Stimulated activated CD4-positive, alpha-beta T cell treated with anti-CD3 and anti-CD28 coated beads, Interleukin-12 subunit alpha, Interleukin-12 subunit beta, amount 100 ng/mL, for 4 hours (primary cell): ENCODE results near the gene CCDC92.

Experiments
- DNase-seq: peaks from one replicate; pipeline ENCODE4 v3.0.0-alpha.2; 2020

CCDC92 gene

DNA sequence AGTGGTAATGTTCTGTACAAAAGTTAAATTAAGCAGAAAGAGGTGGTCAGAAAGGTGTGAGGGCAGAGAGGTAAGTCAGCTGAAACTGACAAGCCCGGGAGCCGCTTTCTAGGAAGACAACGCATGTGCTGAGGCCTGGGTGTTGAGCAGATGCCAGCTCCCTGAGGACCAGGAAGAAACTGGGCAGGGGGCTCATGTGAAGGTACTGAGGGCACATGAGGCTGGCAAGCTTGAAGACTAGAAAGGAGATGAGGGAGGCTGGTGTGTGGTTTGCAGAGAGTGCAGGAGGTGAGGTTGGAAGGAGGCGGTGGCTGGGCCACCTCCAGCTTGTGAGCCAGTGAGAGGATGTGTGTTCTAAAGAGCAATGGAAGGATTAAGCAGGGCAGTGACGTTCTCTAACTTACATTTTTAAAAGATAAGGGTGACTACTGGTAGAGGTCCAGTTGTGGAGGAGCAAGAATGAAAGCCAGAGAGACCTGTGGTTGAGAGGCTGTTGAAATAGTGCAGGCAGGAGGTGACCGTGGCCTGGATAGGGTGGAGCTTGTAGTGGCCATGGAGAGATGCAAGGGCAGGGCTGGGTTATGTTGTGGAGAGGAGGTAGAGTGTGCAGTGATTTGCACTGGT, 29.5 kb upstream of the CCDC92 start:
- DNase-seq, result no peak

DNA sequence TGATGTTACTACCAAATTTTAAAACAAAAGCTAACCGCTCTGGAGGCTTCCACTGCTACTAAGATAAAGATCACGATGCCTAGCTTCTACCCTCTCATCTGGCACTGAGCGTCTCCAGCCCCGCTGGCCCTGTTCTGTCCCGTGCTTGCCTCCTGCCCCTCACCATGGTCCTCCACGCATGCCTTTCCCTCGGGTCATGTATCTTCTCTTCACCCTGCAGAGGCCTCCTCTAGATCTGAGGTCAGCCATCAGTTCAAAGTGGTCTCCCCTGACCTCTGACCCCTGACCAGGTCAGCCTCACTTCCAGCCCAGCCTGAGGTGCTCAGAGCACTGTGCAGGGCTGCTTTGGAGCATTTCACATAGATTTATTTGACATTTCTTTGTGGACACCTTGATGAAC, 28.7 kb upstream of the CCDC92 start:
- no peak for DNase-seq

DNA sequence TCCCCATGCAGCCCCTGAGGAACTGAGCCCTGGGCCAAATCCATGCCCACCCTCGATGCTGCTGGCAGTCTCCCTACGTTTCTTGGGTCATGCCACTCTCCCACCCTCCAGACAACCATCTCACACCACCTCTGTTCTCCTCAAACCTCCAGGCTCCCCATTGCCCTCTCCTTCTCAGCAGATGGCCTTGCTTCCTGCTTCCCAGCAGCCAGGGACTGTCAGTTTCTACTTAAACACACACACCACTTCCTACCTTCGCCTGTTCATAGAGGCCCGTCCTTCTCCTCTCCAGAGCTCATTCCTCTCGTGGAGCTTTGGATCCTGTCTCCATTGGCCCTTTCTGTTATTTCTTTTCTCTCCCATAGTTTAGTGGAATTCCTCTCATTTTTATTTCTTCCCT, 27.5 kb upstream of the CCDC92 start:
- DNase-seq, result no peak

DNA sequence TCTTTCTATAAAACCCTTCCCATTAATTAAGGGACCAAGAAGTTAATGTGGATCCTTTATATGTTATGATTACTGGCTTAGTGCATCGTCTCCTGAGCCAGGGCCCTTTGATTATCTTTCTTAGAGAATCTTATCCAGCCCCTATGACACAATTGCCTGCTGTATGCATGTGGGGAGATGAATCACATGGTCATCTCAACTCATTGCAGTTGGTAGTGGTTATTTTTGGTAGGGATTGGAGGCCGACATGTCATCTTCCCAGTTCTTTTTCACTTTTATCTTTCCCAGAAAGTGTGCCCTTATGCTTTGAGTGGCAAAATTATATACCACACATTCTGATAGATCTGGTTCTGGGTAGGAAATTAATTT, 26.3 kb upstream of the CCDC92 start:
- DNase-seq, result no peak

DNA sequence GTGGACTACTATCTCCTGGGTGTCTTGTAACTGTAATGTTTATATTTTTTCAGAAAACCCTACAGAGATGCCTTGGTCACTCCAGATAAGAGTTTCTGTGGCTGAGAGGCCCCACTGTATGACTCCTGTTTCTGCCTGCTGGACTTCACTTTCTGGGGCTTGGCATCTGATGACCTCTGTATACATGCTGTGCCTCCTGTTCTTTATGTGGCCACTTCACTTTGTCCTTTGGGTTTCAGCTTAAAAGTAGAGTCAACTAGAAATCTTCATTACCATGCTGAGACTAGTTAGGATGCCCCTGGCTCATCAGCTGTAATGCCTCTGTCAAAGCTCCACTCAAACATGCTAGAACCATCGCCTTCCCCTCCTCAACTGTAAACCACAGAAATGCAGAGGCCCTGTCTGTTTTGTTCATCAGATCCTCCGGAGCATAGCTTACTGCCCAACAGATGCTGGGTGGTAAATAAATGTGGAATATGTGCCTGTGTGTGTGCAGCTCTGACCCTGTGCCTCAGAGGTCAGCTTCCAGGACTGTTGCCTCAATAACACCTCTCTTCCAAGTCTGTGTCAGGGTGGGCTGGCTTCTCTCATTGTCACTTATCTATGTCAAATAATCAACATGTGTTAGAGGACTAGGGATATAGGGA, 25.8 kb upstream of the CCDC92 start:
- DNase-seq, result no peak

DNA sequence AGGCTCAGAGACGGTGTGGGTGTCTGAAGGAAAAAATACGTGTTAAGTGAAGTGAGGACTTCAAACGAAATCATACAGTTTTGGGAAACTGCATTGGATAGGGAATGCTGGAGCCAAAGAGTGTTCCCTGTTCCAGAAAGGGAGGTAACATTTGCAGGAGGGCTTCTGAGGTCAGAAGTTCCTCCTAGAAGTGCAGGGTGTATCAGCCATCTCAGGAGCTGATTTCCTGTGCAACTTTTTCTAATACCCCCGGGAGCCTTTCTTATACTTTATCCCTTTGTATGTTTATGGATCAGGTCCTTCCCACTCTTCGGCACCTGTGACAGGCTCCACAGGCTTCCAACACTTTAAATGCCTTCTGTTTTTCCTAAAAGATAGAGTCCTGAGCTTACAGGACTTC, 25.3 kb upstream of the CCDC92 start:
- DNase-seq, result no peak

DNA sequence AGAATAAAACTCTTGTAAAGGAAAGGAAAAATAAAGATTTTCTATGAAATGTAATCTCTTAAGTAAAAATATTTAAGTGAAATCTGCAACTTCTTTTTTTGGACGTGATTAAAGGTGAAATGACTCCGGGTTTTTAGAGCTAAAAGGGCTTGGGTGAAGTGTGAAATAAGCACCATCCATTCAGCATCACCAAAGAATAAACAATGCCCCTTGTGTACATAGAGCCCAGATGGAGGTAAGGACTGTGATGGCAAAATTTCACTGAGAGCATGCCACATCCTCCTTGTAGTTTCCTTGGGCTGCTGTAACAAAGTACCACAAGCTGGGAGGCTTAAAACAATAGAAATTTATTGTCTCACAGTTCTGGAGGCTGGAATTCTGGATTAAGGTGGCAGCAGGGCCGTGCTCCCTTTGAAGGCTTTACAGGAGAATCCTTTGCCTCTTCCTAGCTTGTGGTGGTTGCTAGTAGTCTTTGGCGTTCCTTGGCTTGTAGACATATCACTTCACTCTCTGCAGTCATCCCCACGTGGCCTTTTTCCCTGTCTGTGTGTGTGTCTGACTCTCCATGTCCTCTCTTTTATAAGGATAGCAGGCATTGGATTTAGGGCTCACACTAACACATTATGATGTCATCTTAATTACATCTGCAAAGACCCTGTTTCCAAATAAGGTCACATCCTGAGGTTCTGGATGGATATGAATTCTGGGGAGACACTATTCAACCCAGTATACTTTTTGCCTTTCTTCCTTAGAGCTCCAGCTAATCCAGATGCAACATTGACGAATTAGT, 24.6 kb upstream of the CCDC92 start:
- no peak for DNase-seq

DNA sequence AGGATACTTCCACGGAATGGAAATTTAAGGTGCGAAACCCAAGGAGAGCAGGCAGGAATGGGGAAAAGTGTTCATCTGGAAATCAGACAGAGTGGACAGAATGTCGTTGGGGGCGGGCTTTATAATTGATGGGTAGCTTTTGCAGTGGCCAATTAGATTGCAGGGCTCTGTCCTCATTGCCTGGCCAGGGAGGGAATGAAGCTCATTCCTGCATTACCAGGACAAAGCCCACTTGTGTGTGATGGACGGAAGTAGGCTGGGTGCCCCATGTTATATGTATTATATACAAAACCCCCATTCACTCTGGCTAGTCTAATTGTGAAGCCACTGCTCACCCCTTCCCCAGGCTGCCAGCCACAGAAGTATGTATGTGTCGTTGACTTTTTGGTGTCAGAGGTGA, 23.9 kb upstream of the CCDC92 start:
- no peak for DNase-seq

DNA sequence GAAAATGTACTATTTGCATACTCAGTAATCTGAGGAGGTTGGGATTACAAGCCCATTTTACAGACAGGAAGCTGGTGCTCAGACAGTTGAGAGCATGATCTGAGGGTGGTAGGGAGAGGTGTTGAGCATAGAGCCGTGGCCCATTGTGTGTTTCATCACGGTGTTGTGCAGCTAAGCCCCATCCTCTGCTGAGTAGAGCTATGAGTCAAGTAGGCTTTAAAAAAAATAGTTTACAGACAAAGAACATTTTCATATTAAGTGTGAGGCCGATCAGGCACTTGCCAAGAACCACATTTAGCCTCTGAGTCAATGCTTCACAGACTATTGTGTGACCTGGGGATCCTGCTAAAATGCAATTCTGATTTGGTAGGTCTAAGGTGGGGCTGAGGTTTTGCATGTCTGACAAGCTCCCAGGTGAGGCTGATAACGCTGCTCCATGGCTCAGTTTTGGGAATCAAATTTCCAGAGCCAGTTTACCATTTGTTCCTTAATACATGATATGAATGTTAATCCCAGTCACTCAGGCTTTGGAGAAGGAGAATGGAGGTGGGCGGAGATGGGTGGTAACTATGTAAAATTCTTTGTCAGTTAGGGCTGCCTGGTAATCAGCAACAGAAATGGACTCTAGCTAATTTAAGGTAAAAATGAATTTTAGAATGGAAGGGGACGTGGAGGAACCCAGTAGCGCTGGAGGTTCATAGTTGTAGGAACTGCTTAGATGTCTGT, 22.6 kb upstream of the CCDC92 start:
- DNase-seq, result no peak

DNA sequence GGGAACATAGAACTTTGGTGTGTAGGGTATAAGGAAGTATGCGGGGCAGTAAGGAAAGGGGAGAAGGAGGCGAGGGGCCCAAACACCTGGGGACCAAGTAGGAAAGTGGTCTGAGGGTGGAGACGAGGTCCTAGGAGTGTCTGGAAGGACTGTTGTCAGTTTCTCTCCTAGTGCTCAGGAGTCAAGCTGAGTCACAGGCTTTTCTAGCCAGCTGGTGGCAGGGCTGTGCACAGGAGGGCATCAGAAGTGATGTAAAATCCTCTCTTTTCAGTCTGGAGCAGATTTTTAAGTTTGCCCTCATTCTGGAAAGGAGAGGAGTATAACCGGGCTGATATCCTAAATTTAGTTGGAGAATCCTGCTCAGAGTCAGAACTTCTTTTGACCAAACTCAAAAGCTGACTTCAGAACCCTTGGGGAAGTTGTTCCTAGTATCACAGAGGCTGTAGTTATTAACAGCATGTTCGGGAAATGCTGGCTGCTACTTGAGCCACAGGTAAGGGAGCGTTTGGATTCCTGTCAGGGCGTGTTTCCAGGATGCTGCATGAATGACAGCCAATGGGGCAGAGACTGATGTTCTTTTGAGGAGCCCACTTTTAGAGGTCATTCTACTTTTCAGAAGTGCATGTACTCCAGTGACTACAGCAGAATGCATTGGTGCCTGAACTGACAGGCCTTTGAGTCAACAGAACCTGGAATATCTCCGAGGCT, 19.6 kb upstream of the CCDC92 start:
- no peak for DNase-seq

DNA sequence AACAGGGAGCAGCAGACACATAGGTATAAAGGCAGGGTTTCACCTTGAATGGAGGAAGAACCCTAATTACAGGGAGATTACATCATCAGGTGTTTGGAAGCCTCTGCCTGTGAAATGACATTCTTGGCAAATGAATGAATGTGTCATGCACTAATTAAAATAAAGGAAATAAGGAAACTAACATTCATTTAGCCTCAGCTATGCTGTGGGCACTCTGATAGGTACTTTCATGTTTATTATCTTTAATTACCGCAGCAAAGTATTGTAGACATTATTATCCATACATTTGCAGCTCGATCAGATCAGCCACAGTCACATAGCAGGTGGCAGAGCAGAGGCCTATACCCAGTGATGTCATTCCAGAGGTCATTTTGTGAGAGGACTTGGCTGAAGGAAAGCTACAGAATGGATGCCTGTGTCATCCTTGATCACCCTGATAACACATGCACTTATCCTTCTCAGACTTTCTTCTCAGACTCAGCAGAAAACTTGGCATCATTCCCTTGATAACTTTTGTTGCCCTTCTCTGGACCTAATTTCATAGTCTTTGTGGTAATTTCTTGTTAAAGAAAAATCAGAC, 18.8 kb upstream of the CCDC92 start:
- DNase-seq, result no peak

DNA sequence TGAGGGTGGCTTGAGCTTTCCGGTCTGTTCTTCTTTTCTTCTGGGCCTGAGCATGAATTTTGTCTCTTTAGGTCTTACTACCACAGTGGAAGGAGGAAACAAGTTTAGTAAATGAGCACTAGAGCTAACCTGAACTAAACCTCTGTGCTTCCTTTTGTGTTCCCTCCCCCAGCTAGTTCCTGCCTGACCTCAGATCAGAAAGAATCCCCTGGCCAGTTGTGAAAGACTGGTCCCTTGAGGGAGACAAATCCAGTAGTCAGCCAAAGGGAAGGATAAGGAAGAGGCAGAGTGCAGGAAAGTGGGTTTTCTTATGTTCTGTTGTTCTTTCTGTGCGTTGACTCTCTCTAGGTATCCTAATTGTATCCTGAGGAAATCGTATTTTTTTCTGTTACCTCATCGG, 17.9 kb upstream of the CCDC92 start:
- DNase-seq, result no peak

DNA sequence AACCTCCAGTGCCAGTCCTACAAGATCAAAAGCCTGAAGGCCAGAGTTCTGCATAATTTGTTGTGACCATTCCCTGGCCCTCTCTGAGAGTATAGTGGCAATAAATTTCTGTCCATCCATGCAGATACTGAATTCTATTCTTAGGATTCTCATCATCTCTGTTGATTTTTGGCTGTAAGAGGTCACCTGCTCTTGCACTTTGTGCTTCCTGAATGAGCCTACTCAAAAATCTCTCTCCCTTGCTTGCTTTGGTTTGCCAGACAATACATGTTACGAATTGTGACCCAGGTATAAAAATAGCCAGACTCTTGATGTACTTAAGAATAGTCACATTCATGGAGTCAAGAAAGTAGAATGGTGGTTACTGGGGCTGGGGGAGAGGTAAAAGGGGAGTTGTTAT, 17.1 kb upstream of the CCDC92 start:
- no peak for DNase-seq

DNA sequence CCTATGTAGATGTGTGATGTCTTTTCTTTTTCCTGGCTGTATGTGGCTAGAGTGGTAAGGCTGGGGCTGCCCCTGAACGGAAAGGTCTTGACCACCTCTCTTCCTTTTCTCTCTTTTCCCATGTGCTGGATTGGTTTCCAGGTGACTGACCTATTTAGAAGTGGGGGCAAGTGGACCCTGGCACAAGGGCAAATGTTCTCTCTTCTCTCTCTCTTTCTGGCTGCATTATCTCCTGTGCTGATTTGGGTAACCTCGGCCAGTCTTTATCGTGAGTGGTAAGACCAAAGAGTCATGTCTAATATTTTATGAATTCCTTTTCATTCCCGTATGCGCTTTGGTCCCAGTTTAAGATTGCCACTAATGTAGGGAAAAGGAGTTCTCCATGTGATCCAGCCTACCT, 16.5 kb upstream of the CCDC92 start:
- no peak for DNase-seq

DNA sequence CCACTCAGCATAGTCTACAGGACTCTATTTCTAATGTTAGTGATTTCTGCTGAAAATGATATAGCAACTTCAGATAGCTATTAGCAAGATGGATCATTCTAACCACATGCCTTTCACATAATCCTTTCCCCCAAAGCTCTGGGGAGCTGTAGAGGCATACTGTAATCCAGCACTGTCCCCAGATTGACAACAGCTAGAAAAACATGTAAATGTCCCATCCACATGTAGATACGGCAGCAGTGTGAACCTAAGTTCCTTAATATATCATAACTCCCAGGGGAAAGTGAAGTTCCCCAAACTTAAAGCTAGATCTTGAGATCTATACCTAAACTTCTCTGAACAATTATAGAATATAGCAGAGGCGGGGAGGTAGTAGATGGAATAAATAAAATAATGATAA, 14.4 kb upstream of the CCDC92 start:
- DNase-seq, result no peak

DNA sequence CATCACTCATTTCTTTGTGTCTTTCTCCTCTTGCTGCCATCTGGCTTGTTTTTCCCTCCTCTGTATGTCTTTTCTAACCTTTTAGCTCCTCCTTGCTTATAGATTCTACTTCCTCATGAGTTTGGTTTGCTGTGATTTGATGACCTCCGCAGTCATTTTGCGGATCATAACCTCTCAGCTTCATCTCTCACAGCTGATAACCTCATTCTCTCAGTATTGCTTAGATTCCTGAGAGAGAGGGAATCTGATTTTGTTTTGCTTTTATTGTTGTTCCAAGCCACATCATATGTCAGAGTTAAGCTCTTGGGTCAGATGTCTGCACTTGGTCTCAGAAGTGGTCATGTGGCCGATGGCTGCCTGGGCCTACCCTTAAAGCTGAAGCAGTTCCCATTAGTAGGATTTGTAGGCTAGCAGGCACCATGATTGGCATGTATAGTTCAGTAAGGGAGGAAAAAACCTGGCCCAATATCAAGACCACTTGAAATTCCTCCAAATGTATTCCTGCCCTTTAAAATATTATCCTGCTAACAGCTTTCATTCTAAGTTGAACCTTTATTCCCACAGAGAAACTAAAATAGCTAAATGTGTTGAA, 13.8 kb upstream of the CCDC92 start:
- no peak for DNase-seq

DNA sequence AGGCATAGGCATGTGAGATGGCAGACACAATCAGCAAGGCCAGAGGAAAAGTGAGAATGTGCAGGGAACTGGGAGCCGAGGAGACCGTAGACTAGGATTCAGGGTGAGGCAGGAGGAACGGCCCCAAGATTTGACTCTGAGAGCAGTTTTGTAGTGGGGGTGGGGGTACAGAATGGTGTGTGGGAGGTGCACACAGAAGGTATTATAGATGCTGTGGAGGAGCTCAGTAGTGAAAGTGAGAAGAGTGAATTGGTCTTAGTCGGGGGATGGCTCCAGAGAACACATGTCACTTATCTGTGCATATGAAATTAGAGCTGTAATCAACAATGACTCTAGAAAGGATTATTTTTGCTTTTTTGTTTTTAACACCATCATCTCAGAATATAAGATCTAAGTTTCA, 12.3 kb upstream of the CCDC92 start:
- DNase-seq, result no peak

DNA sequence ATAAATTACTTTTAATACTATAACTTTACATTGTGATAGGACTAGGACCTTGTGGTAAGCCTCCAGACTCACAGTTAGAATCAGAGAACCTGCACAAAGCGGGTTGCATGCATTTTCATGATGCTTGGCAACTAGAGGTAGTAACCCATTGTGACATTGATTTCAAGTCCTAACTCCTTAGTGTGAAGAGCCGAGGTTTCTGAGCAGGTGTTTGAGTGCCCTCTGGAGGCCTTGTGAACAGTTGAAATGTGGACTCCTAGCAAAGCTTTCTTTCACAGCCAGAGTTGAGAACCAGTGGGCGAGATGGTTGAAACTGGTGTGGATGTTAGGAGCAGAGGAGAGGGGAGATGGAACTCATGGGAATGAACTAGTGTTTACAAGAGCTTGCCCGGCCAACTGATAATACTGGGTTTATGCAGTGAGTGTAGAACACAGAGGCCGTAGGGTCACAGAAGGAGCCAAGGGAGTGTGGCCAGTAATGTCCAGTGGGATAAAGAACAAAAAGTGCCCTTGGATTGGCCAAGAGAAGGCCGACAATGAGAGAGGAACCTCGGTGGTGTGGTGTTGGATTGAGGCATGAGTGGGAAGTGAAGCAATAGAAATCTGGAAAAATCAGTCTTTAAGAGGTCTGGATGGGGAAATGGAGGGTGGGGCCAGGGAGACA, 11.3 kb upstream of the CCDC92 start:
- DNase-seq, result peak; percentile 13

DNA sequence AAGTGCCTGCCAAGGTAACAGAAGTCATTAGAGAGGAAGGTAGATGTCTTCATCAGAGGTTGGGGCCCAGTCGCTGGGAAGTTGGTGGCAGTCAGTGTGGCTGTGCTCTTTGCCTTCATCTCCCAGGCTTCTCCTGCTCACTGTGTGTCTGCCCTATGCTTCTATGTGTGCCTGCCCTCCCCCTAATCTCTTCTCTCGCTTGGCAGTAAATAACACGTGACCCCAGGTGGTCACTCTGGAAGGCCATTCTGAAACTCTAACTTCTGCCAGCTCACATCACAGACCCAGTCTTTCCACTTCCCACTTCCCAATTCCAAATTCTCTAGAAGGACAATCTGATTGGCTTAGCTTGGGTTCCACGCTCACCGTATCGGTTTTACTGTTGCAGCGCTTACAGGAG, 9.6 kb upstream of the CCDC92 start:
- no peak for DNase-seq

DNA sequence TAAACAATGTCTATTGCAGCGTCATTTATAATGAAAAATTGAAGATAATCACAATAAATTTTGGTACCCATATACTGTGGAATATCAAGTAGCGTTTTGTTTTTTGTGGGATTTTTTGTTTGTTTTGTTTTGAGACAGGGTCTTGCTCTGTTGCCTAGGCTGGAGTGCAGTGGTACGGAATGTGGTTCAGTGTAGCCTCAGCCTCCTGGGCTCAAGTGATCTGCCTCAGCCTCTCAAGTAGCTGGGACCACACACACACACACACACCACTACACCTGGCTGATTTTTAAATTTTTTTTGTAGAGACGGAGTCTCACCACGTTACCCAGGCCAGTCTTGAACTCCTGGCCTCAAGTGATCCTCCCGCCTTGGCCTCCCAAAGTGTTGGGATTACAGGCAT, 6.9 kb upstream of the CCDC92 start:
- no peak for DNase-seq

DNA sequence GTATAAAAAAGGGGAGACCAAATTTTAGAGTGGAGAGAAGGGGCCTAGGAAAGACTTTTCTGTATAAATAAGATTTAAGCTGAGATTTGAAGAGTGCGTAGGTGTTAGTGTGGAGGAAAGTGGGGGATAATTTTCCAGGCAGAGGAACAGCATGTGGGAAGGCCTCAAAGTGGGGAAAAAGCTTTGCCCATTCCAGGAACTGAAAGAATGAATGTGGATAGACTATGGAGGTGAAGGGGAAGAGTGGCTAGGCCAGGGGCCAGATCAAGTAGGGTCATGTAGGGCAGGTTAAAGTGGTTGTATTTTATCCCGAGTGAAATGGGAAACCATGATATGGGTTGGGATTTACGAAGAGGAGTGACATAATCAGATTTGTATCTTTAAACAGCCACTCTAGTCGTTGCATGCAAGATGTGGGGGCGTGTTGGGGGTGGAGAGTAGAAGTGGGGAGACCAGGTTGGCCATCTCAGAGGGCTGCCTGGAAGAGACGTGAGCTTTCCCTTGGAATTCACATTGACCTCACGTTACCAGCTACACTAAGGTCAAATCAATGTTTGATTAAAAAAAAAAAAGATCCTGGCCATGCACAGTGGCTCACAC, 3.7 kb upstream of the CCDC92 start:
- no peak for DNase-seq
